Parietal lobe (tissue), 1 donor: Measurements from ENCODE around the gene NECTIN2. TPM values are rescaled to one million over a fixed set of nuclear protein-coding genes. Genes with fewer than 3 reads are reported as not detected.

ENCODE experiments used
- total RNA-seq: library from RNA; depleted of rRNA; stranded (reverse); fragments of >200 nt; gene quantifications from one replicate; pipeline ENCODE4 v1.2.3, GENCODE V29; 2014

NECTIN2 gene
- 23.8 TPM for total RNA-seq

GRCh38 chr19:44845612-44846454 lies at the start of gene NECTIN2:
NECTIN2 (plus strand) TSS chr19:44846297; CDS start chr19:44846526, 229 bp downstream.

GRCh38 chr19:44808463-44809371 lies 37.4 kb upstream of the NECTIN2 start, which contains the start of gene BCAM:
BCAM (plus strand) TSS chr19:44809103; CDS start chr19:44809125, 22 bp downstream.

GRCh38 chr19:44891016-44891882 lies 45.2 kb downstream of the NECTIN2 start, which contains the start of gene TOMM40:
TOMM40 (plus strand) TSS chr19:44891254; CDS start chr19:44891416, 162 bp downstream.

GRCh38 chr19:44905437-44906160 lies 59.5 kb downstream of the NECTIN2 start, which contains the start of gene APOE:
APOE (plus strand) TSS chr19:44905796; CDS start chr19:44906625, 829 bp downstream.

GRCh38 chr19:44914433-44915206 lies 68.5 kb downstream of the NECTIN2 start, which contains the start of gene APOC1:
APOC1 (plus strand) TSS chr19:44914608; CDS start chr19:44914892, 284 bp downstream.

Other genes with a start within 250 kb of the NECTIN2 start
- not detected for gene IGSF23, start 232.7 kb upstream of the NECTIN2 start, total RNA-seq
- gene PVR, start 202.4 kb upstream of the NECTIN2 start, total RNA-seq, result 55.7 TPM
- 5.3 TPM for gene CEACAM19, start 174.8 kb upstream of the NECTIN2 start, total RNA-seq
- not detected for gene CEACAM16, start 147.1 kb upstream of the NECTIN2 start, total RNA-seq
- gene BCL3, start 97.6 kb upstream of the NECTIN2 start, total RNA-seq, result not detected
- not detected for gene CBLC, start 68.4 kb upstream of the NECTIN2 start, total RNA-seq
- gene BCAM, start 37.2 kb upstream of the NECTIN2 start, total RNA-seq, result 3.4 TPM
- gene TOMM40, start 45.0 kb downstream of the NECTIN2 start, total RNA-seq, result 29.4 TPM
- 51.3 TPM for gene APOE, start 59.5 kb downstream of the NECTIN2 start, total RNA-seq
- gene APOC1, start 68.3 kb downstream of the NECTIN2 start, total RNA-seq, result 0.94 TPM
- gene APOC4, start 95.9 kb downstream of the NECTIN2 start, total RNA-seq, result not detected
- not detected for gene APOC2, start 99.8 kb downstream of the NECTIN2 start, total RNA-seq
- 64.5 TPM for gene CLPTM1, start 109.1 kb downstream of the NECTIN2 start, total RNA-seq
- gene RELB, start 155.2 kb downstream of the NECTIN2 start, total RNA-seq, result 0.63 TPM
- 22.2 TPM for gene CLASRP, start 192.7 kb downstream of the NECTIN2 start, total RNA-seq
- gene ZNF296, start 230.2 kb downstream of the NECTIN2 start, total RNA-seq, result not detected
- 12.5 TPM for gene GEMIN7, start 233.0 kb downstream of the NECTIN2 start, total RNA-seq
- gene PPP1R37, start 246.9 kb downstream of the NECTIN2 start, total RNA-seq, result 26.0 TPM